Stimulated activated CD4-positive, alpha-beta T cell treated with anti-CD3 and anti-CD28 coated beads, Interleukin-2, amount 100 ng/mL, for 4 hours (primary cell): Measurements from ENCODE around the gene NRCAM.

Experiments
- DNase-seq: peaks from one replicate; pipeline ENCODE4 v3.0.0-alpha.2; 2020; ENCODE audit warnings: low read depth

NRCAM gene

GRCh38 chr7:108246227-108246837 is 209.9 kb downstream of the NRCAM start:
- DNase-seq: no peak

DNA sequence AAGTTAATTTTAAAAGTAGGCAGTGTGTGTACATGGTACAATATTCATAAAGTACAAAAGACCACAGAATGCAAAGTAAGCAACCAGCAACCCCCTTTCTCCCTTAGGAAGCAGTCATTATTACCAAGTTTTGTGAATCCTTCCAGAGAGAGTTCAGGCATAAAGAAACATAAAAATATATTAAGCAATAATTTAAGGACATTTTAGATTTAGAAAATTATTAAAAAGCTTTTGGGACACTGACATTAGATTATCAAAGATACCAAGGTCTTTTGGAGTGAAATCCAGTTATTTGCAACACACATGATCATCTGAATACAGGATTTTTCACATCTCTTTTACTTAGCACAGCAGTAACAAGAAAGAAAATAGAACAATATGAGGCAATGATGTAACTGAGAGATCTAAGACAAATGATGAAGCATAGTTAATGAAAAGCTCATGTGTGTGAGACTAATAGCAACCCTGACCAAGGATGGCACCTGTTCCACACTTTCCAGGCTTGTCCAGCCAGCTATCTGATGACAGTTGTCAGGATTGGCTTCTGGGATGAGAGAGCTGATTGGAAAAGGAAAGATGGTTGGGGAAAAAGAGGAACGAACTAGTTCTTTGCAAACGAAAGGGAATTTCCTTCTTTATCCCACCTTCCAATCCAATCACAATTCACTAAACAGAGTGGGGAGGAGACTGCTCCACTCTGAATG is 210.6 kb downstream of the NRCAM start:
- DNase-seq: no peak

DNA sequence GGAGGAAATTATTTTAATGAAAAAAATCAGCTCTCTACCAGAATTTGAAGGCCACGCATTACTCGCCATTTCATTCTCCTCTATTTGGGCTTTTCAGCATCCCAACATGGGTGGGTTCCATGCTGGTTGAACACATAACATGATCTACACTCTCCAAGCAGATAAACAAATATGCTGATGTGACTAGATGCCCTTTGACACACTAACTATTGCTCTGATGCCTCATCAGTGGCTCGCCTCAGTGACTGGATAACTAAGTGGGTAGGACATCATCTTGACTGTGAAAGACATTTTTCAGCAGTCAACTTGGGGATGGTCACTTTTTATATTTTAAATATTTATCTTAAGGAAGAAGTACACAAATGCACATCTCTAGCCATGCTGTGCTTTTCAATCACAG is 212.1 kb downstream of the NRCAM start:
- DNase-seq: no peak

DNA sequence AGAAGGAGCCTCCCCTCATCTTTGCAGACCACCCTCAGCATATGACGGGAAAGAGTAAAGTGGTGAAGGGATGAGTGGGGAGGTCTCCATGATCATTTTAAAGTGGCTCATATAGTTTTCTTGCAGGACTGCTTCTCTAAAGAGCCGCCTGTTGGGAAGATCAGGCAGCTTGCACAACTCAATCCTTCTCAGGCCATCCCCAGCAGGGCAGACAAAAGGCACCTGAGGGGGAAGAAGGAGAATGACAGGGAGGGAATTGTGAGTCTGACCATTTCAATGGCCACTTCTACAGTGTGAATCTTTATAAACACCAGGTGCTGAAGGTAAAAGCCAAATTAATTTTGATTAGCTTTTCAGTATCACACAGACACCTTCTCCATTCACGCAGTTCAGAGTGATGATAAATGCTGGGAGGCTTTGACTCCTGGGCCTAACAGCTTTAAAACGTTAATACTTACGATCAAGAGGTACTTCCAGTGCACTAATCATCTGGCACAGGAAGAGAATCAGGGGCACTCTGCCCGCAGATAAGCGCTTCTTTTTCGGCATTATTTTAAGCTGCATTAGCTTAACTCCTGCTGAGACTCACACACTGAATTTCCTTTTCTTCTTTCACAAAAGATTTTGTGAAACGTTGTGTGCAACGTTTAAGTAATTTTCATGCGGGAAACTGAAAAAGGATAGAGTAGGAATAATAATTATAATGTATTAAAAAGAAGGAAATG is 216.6 kb downstream of the NRCAM start:
- no peak for DNase-seq

DNA sequence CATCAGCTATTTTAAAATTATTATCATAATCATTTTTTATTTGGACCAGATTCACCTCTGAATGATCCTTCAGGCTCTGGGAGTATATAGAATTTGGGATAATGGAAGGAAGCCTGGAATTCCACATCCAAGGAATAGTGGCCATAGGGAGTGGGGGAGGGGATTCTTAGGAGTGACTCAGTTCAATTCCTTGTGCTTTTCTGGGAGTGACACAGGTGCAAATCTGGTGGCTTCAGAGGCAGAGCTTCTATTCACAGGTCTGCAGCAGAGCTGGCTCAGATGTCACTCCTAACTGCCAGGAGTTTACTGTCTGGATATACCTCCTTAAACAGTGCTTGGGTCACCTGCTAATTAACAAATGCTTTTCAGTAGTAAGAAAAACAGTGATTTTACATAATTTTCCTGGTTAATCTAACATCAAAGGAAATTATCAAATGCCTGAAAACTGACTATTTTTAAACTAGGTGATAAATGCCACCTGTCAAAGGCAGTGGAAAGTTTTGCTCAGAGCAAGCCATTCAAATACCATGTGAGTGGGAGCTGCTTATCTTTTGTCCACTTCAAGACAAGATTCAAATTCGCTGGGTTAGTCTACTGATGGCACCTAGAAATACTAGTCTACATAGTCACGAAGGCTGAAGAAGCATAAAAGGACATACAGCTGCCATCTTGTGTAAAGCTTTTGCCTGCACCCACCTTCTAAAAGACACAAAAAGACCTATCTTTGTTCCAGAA is 219.4 kb downstream of the NRCAM start:
- DNase-seq: no peak

DNA sequence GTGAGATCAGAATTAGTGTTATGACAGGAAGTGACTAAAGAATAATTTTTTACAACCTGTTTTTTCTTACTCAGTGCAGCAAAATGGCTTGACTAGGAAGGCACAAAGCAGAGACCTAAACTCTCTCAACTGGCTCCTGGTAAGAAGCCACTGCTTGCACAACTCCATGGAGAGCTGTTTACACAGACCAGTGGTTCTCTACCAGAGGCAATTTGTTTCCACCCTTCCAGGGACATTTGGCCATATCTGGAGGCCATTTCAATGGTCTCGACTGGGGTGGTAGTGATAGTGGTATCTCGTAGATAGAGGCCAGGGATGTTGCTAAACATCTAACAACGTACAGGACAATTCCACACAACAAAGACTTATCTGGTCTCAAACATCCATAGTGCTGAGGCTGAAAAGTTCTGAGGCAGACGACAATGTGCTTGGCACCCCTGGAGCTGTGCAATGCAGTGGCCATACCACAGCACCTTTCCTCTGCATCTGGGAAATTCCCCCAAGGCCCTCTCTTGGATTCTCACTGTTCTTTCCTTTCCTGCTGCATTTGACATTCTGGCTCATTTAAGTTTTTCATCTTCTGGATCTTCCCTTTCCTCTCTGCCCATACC is 220.7 kb downstream of the NRCAM start:
- DNase-seq: no peak

DNA sequence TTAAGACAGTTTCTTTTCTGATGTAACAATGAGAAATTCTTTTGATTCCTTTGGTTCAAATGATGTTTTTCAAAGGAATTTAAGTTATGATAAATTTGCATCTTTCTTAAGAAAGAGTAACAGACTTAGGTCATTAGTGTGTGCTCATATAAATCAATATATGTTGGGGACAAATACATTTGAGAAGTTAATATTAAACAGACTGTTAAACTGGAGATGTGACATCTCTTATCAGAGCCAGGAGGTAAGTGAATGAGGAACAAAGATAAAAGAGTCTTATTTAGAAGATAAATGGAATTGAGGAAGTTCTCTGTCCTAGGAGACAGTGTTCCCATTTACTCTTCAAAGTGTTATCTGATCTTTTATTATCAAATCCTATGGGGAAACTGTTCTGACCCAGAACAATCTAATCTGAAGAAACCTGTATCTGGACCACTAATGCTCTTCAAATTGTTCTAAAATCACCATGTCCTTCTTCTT is 221.2 kb downstream of the NRCAM start:
- DNase-seq: no peak

DNA sequence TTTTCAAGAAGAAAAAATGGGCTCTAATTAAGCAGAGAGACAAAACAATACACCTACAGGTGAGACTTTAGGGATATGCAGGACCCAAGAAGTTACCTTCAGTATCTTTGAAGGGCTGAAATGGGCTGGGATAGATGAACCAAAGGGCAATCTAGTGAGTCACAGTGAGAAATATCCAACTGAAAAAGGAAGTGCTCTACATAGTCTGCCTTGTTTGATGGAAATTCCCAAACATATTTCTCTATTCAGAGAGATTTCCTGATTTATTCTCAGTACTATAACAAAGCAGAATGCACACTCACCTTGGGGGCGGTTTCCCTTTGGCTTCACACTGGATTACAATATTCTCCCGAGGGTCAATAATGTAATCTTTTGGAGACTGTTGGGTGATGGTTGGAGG is 222.0 kb downstream of the NRCAM start:
- no peak for DNase-seq

DNA sequence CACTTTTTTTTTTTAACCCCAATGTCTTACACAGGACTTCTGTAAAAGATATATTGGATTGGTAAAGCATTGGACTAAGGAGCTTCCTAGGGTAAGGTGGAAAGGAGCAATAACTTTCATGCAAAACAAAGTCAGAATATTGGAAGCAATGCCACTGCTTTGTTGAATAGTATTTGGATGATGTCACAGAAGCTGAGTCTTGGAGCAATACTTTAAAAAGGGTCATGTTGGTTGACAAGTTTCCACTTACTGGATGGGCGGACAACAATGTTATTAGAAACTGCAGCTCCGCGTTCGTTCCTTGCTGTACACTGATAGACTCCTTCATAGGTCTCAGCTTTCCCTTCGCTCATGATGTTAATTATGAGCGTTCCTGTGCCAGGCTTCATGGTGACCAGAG is 224.2 kb downstream of the NRCAM start:
- DNase-seq: no peak

DNA sequence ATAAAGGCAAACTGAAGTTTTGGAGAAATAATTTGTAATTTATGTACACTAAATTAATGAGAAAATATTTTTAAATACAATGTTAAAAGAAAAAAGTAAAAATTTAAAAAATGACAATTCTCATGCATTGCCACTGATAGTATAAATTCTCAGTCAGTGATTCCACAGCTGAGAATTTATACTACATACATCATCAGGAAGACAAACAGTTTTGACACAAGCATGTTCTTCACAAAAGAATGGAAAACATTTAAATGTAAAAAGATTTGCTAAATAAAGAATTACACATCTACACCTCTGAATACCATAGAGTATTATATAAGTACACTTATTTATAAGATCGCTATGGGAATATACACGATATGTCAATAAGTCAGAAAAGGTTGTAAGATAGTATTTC is 225.0 kb downstream of the NRCAM start:
- no peak for DNase-seq

- no peak for DNase-seq
Measured at GRCh38 chr7:108227366-108227765, 228.9 kb downstream of the NRCAM start.

DNA sequence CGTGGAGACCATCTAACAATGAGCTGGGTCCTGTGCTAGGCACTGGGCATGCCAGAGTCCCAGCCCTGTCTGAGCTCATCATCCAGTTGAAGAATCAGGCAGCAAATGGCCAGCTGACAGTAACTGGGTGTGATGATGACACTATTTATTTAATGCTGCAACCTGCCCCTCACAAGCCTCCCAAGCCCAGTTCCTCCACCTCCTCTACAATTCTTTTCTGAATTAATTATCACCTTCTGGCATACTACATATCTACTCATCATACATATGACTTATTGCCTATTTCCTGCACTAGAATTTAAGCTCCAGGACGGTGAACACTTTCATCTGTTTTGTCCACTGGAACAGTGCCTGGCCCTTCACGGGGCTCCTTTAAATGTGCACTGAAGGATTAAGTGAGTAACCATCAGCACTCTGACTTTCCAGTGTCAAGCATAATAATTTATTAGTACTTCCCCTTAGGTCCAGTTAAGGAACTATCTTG is 229.4 kb downstream of the NRCAM start:
- DNase-seq: no peak

- DNase-seq: no peak
Measured at GRCh38 chr7:108225531-108226181, 230.6 kb downstream of the NRCAM start.

DNA sequence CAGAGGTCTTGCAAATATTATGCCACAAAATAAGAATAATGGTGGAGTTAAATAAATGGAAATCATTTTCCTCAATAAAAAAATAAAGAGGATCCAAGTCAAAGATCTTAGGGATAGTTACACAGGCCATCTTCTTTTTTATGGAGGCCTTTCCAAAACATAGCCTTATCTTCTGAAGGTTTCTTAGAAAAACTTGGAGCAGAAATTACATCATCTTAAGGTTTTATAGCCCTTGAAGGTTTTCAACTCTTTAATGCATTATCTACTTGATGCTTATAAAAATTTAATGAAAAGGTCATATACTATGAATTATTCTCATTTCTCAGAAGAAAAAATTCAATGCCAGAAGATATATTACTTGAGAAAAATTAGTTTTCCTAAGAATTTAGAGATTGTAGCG is 231.8 kb downstream of the NRCAM start:
- DNase-seq: no peak

DNA sequence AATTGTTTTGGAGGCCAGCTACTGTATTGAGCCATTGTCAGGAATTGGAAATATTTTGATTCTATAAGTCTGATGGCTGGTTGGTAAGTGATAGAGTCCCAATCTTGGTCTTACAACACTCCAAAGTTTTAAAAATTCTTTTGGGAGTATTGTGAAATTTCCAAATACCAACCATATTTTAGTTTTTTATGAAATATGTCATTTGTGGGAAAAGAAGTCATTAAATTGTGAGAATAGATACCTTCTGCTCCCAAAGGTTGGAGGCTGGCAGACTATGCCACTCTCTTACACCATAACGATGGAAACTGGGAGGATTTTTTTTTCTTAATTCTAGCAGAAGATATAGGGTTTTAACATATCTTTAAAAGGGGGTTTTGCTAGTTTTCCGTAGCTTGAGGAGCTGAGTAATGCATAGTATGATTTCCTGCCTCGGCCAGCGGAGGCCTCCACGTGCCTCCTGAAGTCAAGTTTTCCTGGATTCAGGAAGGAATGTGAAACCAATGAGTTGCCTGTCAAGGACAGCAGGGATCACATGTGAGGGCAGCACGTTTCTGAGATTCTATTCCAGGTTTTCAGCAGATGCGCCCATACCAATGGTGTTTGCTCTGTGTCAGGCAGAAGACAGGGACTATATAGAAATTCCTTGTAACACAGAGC is 233.9 kb downstream of the NRCAM start:
- DNase-seq: no peak

DNA sequence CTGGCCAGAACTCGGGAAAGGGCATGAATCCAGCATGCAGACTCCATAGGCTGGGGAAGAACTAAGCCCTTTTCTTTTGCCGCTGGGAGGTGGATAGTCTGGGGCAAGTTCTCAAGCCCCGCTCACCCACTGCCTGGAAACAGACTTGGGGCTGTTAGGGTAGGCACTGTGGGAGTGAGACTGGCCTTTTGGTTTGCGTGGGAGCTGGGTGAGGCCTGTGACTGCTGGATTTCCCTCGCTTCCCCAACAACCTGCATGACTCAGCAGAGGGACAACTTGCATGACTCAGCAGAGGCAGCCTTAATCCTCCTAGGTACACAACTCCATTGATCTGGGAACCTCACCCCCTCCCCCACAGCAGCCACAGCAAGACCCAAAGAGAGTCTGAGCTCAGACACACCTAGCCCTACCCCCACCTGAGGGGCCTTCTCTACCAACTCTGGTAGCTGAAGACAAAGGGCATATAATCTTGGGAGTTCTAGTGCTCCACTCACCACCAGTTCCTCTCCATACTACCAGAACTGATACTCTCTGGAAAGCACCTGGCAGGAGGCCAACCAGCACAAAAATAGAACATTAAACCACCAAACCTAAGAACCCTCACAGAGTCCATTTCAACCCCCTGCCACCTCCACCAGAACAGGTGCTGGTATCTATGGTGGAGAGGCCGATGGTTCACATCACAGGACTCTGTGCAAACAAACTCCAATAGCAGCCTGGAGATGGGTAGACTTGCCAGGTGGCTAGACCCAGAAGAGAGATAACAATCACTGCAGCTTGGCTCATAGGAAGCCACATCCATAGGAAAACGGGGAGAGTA is 244.6 kb downstream of the NRCAM start:
- DNase-seq: no peak

DNA sequence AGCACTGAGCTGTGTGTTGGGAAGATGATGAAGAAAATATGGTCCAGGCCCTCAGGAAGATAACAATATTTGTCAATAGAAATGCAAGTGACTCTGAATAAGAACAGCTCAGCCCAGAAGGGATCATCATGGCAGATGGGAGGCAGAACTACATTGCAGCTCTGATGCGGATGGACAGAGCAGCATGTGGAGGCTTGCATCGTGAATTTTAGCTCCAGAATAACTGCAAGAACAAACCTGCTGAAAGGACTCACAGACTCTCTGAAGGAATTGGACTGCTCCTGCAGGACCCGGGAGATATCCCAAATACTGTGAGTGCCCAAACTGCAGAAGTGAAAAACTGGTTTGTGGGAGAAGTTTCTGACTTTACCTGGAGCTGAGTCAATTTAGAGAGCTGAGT is 245.4 kb downstream of the NRCAM start:
- DNase-seq: no peak

DNA sequence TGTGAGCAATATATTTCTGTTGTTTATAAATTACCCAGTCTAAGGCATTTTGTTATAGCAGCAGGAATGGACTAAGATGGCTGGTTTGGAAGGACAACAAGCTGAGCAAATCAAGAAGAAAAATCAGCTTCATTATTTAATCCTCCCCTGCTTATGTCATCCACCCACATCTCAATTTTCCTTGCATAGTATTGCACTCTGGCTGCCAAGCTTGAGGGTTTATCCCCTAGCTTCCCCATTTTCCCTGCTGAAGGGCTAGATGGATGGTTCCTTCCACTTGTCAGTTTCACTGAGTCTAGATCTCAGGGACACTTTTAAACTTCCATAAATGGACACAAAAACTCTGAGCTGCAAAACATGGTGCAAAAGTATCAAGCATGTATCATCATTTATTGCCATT is 250.9 kb downstream of the NRCAM start:
- no peak for DNase-seq

DNA sequence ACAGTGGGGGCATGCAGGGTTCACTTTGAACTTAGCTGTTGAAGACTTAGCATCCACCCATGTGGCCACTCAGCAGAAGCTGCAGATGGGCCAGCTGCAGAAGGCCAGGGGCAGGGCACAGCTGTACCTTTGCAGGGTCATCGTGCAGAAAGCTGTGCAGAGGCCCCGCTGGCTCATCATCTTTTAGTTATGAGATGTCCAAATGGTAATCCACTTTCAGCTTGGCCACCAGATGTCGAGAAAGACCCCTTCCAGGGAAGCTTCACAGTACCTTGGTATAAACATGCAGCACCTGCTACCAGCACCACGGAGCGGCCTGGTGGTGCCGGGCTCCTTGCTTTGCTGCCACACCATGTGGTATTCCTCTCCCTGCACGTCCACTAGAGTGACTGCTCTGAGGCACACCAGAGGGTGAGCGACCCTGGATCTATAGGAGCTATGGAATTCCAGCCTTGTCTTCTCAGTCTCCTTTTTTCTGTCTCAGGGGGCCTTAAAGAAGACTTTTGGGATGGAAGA is 251.9 kb downstream of the NRCAM start:
- DNase-seq: no peak

- no peak for DNase-seq
Measured at GRCh38 chr7:108203537-108203936, 252.7 kb downstream of the NRCAM start.
